Fibroblast of gingiva (primary cell): ENCODE results near the gene ADARB1.

ENCODE experiments used
- DNase-seq: peaks from one replicate; pipeline ENCODE4 v3.0.0-alpha.2; 2011; ENCODE audit warnings: low read depth

The ADARB1 gene

DNA sequence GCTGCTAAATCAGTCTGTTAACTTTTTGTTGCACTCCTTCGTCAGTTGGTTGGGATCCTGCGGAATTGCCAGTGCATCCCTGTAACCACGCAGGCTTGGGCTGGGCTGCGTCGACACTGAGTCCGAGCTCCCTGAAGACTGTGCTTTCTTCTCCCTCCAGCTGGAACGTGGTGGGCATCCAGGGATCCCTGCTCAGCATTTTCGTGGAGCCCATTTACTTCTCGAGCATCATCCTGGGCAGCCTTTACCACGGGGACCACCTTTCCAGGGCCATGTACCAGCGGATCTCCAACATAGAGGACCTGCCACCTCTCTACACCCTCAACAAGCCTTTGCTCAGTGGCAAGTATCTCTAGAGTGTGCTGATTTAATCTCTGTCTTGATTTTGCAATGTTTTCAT is 130.0 kb downstream of the ADARB1 start:
- no peak for DNase-seq

DNA sequence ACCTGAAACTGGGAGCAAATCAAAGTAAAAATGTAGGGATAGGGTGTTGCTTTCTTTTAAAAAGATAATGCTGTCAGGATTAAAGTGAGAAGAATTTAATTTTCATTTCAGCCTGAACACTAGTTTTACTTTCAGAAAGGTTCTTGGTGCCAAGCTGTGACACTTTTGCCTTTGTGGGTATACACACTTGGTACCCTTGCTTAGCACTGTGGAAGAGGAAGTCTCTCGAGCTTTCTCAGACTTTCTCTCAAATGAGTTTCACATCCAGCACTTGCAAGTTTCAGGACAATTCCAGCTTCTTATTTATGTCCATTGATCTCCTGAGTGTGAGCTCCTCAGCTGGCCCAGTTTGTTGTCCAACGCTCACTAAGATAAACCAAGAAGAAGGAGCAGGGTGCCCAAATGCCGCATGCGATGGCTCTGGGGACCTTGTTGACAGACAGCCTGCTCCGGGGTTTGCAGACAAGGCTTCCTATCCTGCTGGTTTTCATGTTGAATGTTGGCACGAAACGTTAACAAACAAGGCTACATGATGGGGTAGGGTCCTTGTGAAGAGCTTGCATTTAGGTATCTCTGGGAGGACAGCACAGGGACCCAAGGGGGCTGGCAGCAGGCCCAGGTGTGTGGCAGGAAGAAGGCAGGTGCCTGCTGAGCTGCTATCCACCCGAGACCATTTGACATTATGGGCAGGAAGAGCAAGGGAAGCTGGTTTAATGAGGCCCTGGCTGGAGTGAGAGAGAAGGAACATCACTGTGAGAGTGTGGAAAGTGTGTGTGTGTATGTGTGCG is 133.7 kb downstream of the ADARB1 start:
- DNase-seq, result no peak

DNA sequence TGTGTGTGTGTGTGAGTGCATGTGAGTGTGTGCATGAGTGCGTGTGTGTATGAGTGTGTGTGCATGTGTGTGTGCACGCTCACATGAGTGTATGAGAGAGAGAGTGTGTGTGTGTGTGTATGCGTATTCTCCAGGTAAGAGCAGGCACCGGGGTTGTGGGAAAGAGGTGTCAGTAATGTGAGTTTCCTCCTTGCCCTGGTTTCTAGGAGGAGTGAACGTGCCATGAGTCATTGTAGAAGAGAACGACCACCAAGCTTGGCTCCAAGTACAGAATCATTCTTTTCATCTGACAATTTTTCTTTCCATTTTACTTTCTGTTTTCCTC is 134.2 kb downstream of the ADARB1 start:
- no peak for DNase-seq

DNA sequence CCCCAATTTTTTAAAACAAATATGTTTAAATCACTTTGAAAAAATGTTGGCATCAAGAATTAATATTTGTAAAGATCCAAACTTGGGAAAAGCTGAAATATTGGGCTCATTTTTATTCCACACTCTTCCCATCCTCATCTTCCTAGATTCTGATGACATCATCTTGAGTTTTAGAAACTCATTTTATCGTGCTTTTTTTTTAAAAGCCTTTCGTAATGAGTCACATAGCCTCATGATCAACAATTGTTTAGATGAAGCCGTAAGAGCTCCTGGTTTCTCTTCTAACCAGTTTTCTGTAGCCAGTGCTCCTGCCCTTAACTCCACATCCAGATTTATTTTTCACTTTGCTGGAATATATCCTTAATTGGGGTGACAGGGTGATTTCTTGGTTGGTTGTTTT is 134.7 kb downstream of the ADARB1 start:
- peak; percentile 51 for DNase-seq

DNA sequence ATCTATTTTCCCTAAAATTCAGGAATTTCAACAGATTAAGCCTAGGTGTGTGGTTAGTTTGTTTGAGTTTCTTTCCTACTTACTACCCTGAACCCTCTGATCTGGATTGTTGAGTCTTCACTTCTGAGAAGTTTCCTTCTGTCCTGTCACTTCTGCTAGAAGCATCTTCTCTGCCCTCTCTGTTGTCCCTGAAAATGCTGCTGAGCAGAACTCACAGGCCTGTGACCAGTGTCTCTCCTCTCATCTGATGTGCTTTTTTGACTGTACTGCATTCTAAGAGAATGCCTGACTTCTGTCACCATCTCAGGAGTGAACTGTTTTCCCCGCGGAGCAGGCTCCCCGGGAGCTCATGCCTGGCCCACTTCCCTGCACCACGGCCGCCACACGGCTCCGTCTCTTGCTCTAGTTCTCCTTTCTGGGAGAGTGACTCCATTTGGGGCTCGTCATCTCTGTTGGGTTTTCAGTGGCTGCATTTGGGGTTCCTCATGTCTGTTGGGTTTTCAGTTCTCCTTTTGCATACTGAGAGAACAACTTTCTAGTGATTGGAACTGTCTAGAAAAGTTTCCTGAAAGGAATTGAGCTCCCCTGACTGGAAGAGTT is 135.4 kb downstream of the ADARB1 start:
- DNase-seq, result no peak

DNA sequence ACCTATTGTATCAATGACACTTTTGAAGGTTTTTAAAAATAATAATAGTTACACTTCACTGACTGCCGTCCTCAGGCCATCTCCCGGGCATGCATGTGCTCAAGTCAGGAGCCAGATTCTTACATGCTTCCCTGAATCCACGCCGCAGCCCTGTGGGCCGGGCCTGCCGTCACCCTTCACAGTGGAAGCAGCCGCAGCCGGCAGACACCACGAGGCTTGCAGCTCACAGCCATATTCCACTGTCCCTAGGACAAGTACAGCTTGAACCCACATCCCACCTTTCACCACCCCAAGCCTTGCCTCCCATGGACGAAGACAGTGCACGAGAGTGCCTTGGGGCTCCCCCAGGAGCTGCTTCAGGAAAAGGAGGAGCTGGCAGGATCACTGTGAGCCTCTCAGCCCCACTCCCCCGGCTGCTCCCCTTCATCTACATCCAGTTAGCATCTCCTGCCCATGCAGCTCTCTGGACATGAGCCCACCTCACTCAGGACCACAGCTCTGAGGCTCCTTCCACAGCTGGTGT is 136.1 kb downstream of the ADARB1 start:
- DNase-seq, result no peak

DNA sequence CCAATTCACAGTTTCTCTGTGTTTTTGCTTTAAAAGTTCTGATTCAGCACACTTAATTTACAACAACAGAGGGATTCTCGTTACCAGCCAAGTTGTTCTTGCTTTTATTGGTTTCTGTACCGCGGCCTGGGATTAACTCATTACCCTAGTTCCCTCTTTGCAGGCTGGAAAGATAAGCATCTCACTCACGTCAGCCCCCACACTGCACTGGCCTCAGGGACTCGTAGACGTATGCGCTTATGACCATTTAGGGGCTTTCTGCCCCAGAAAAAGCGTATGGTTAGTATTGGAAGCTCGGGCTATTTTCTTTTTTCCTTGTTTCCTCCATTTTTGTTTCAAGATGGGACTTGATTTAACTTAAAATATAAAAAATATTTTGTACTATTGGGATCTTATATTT is 137.3 kb downstream of the ADARB1 start:
- DNase-seq, result no peak

DNA sequence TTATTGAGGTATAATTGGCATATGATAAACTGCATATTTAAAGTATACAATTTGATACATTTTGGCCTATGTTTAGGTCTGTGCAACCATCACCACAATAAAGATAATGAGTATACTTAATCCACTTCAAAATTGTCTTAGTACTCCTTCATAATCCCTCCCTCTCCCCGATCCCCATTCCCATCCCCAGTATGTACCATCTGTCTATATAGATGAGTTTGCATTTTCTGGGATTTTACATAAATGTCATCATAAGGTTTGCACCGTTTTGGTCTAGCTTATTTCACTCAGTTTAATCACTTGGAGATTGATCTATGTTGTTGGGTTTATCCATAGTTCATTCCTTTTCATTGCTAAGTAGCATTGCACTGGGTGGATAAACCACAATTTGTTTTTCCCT is 139.0 kb downstream of the ADARB1 start:
- no peak for DNase-seq

DNA sequence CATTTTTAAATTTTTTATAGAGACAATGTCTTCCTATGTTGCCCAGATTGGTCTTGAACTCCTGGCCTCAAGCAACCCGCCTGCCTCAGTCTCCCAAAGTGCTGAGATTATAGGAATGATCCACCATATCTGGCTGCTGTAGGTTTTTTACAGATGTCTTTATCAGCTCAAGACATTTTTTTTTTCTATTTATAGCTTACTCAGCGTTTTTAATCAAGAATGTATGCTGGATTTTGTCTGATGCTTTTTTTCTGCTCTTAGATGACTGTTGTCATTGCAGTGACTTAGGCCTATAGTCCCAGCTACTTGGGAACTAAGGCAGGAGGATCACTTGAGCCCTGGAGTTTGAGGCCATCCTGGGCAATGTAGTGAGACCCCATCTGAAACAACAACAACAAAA is 140.8 kb downstream of the ADARB1 start:
- DNase-seq, result no peak

DNA sequence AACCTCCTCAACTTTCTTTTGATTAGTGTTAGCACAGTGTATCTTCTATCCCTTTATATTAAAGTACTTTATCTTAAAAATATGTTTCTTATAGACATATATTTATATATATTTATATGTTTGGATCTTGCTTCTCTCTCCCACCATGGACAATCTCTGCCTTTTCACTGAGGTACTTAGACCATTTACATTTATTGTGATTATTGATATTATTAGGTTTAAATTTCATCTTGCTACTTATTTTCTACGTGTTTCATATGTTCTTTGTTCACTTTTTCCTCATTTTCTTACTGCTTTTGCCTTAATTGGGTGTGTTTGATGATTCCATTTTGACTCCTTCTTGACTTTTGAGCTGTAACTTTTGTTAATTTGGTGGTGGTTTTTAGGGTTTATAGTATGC is 142.6 kb downstream of the ADARB1 start:
- no peak for DNase-seq

DNA sequence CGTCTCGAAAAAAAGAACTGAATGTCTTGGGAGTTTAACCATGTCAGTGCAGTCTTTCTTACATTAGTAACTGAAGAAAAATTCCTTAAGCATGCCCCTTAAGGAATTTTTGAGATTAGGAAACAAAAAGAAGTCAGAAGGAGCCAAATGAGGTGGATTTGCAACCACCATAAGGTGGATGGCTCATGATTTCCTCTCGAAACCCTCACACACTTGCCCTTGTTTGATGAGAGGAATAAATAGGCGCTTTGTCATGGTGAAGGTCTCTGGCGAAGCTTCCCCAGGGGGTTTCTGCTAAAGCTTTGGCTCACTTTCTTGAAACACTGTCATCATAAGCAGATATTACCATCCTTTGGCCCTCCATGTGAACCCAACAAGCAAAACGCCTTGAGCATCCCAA is 145.1 kb downstream of the ADARB1 start:
- no peak for DNase-seq

DNA sequence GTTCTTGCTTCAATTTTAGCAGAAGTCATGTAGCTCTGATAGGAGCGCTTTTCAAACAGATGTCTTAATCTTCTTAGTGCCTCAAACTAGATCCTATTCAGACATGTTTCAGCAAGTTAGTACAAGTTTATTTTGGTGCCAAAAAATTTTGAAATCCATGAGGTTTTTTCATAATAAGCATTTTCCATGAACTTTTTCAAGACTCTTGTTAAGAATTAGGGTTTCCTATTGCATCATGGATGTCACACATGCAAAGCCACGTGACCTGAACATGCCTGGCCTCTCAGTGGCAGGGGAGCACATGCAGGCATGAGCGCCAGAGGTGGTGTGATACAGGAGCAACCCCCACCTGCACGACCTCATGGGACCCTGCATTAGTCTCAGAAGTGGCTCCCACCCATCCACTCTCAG is 145.7 kb downstream of the ADARB1 start:
- DNase-seq, result peak; percentile 79

DNA sequence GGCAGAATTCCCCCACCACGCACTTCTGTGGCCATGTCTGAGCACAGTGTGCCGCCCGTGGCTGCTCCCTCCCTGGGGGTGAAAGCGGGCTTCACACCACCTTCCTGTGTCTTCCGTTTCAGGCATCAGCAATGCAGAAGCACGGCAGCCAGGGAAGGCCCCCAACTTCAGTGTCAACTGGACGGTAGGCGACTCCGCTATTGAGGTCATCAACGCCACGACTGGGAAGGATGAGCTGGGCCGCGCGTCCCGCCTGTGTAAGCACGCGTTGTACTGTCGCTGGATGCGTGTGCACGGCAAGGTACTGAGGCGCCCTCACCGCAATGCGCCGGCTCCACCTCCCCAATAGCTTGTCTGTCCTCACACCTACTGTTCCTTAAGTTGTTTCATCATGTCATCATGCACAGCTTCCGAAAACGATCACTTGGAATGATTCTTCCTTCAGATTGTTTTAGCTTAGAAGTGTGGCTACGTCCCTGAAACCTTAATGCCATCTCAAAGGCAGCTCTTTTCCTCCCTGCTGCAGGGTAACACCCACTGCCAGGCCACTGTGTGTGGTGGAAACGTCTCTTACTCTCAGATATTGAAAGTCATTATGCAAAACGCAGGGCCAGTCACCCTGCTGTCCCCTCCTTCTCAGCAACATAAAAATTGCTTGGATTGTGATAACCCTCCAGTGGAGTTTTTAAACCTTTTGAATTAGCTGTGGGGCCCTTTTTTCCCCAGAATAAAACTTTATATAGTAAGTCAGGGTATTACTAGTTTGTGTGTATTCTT is 146.5 kb downstream of the ADARB1 start:
- DNase-seq, result no peak

DNA sequence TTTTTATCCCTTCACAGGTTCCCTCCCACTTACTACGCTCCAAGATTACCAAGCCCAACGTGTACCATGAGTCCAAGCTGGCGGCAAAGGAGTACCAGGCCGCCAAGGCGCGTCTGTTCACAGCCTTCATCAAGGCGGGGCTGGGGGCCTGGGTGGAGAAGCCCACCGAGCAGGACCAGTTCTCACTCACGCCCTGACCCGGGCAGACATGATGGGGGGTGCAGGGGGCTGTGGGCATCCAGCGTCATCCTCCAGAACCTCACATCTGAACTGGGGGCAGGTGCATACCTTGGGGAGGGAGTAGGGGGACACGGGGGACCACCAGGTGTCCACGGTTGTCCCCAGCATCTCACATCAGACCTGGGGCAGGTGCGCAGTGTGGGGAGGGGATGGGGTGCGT is 147.6 kb downstream of the ADARB1 start:
- no peak for DNase-seq

DNA sequence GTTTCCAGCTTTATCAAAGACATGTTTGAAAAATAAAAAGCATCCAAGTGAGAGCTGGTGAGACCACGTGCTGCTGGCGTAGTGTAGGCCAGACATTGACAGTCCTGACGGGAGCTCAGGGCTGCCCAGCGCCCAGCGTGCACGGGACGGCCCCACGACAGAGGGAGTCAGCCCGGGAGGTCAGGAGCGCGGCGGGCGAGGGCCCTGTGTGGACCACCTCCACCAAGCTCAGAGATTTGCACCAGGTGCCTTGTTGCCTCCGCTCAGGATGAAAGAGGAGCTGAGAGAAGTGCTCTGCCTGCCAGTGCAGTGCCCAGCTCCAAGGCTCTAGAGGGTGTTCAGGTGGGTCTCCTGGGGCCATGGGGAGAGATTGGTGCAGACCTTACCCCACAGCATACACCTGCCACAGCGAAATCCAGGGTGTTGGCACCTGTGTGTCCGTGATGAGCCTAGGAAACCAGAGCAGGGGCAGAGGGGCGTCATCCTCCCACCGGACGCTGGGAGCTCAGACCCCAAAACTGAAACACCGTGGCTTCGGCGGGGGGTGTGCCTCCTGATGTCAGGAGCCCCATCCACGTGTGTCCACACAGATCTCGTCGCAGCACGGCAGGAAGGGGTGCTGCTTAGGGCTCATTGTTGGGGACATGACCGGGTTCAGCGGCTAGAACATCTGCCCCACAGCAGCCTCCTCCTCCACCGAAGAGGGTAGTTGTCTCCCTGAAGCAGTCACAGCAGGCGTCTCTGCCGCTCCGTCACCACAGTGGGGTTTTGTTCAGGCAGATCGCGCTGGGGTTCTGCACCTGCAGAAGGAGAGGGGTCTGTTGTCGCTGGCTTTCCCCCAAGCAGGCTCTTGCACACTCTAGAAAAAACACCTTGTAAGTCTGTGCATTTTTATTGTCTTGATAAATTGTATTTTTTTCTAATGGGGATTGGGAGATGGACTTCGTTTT is 149.1 kb downstream of the ADARB1 start:
- no peak for DNase-seq

DNA sequence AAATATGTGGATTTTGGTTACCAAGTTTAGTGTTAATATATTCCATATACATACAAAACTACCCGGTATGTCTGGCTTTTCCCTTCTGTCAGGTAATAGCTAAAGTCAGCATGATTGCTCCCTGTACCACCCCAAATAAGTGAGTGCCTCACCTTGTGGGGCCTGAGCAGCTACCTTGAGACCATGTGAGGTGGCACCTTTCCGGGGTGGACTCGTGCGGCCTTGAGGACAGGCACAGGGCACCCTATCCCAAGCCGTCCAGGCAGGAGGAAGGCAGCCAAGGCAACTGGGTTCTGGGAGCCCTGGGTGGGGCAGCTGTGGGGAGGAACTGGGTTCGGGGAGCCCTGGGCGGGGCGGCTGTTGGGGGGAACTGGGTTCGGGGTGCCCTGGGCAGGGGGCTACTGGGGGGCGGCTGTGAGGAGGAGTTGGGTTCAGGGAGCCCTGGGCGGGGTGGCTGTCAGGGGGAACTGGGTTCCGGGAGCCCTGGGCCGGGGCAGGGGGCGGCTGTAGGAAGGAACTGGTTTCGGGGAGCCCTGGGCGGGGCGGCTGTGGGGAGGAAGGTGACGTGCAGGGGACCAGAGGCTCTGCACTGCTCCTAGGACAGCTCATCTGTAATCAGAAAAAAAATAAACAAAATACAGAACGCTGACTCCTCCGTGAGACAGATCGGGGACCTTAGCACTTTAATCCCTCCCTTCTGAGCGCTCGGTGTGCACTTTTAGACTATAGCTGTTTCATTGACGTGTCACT is 150.0 kb downstream of the ADARB1 start:
- DNase-seq, result no peak

DNA sequence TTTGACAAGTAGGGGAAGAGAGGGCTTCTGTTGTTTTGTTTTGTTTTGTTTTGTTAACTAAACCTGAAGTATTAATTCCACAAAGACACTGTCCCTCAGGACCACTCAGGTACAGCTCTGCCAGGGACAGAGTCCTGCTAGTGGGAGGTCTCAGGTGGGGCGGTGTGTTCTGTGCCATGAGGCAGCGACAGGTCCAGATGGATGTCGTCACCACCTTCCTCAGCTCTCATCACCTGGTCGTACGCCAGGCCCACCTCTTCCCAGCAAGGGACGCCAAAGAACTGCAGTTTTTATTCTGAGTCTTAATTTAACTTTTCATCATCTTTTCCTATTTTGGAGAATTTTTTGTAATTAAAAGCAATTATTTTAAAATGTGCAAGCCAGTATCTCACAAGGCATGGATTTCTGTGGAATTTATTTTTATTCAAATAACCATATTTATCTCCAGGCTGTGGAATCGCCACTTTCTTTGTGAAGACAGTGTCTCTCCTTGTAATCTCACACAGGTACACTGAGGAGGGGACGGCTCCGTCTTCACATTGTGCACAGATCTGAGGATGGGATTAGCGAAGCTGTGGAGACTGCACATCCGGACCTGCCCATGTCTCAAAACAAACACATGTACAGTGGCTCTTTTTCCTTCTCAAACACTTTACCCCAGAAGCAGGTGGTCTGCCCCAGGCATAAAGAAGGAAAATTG is 150.8 kb downstream of the ADARB1 start:
- DNase-seq, result no peak

DNA sequence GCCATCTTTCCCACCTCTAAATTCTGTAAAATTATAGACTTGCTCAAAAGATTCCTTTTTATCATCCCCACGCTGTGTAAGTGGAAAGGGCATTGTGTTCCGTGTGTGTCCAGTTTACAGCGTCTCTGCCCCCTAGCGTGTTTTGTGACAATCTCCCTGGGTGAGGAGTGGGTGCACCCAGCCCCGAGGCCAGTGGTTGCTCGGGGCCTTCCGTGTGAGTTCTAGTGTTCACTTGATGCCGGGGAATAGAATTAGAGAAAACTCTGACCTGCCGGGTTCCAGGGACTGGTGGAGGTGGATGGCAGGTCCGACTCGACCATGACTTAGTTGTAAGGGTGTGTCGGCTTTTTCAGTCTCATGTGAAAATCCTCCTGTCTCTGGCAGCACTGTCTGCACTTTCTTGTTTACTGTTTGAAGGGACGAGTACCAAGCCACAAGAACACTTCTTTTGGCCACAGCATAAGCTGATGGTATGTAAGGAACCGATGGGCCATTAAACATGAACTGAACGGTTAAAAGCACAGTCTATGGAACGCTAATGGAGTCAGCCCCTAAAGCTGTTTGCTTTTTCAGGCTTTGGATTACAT is 151.5 kb downstream of the ADARB1 start:
- DNase-seq, result no peak

DNA sequence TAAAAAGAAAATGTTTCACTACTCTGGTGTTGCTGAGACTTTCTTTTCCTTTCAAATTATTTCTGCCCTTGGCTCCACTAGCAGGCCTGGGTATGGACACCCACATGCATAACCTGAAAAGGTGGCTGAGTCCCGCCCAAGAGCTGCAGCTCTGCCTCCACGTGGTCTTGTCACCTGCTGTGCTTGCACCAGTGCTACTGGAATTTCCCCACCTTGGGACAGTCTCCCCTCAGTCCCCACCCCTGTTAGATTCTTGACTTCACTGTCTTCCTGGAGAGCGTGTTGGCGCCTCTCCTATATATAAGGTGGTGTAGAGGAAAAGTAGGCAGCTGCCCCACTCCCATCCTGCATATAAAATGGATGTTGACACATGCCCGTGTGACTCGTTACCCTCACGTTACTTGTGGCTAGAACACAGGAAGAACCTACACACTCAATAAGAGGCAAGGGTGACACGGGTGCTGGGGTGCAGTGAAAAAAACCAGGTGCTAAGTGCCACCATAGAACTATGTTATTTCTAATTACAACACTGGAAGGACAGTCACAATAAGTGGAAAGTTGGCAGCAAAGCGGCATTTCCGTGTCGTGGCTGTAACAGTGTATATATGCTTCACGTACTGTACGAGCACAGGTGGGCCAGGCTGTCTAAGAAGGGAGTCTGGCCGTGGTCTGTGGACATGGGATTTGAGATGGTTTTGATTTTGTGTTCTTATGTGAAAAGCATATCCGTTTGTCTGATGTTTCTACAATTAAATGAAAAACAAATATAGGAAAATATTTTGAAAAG is 152.4 kb downstream of the ADARB1 start:
- no peak for DNase-seq
